Naive thymus-derived CD4-positive, alpha-beta T cell (primary cell): ENCODE data around the gene TMTC2. TPM values are rescaled to one million over a fixed set of nuclear protein-coding genes. Genes with fewer than 3 reads are reported as not detected.

Experiments used
- ATAC-seq: fragments of 150-1000 bp; cut with Tn5 transposase; 2 replicates; pipeline ENCODE4 v1.10.0; 2021; ENCODE audit warnings: mild to moderate bottlenecking, moderate library complexity
- CTCF ChIA-PET: fragments of 350-600 bp; sonication (Branson Sonifier 250); formaldehyde crosslinking; loops from one replicate; lab custom pipeline; 2021; ENCODE audit warnings: antibody characterized with exemption; lab: Charles Lee
- POLR2A ChIA-PET: fragments of 350-600 bp; sonication (Branson Sonifier 250); formaldehyde crosslinking; loops from one replicate; lab custom pipeline; 2021; ENCODE audit warnings: antibody characterized with exemption, inconsistent platforms; lab: Charles Lee
- DNase-seq, 9 donors: peaks; one replicate each; pipeline versions ENCODE4 v3.0.0 to v3.0.0-alpha.2; 2020 to 2022; ENCODE audit warnings: mixed read lengths in 1 of 9
- H3K27ac ChIP-seq: one replicate; pipeline ENCODE4 v1.7.0; 2013; ENCODE audit warnings: mild to moderate bottlenecking, low read depth, low read length, moderate library complexity
- H3K27me3 ChIP-seq, 2 donors: one replicate each; pipeline ENCODE4 v1.7.0; 2013; ENCODE audit warnings: low read length in 2 of 2, mild to moderate bottlenecking in 2 of 2, moderate library complexity in 2 of 2; ENCODE audit not compliant: control insufficient read depth in 2 of 2, insufficient read depth in 2 of 2
- H3K36me3 ChIP-seq, 3 experiments: 1 replicate in 2 of 3; 2 replicates in 1 of 3; pipeline ENCODE4 v1.7.0; 2013; ENCODE audit warnings: low read length in 3 of 3, mild to moderate bottlenecking in 3 of 3, moderate library complexity in 1 of 3; ENCODE audit not compliant: insufficient read depth in 3 of 3, control insufficient read depth in 2 of 3
- H3K4me1 ChIP-seq, 2 donors: one replicate each; pipeline ENCODE4 v1.7.0; 2013; ENCODE audit warnings: low read length in 2 of 2, mild to moderate bottlenecking in 2 of 2, moderate library complexity in 1 of 2; ENCODE audit not compliant: control insufficient read depth in 2 of 2, insufficient read depth in 2 of 2
- H3K4me3 ChIP-seq: 2 replicates; pipeline ENCODE4 v1.7.0; 2013; ENCODE audit warnings: mild to moderate bottlenecking, low read length
- H3K9me3 ChIP-seq, 3 experiments: 1 replicate in 2 of 3; 2 replicates in 1 of 3; pipeline ENCODE4 v1.7.0; 2013; ENCODE audit warnings: low read length in 3 of 3; ENCODE audit not compliant: control insufficient read depth in 2 of 3
- H3K27ac Mint-ChIP-seq, 9 donors: one replicate each; pipeline ENCODE4 v1.8.0; 2020 to 2022; ENCODE audit warnings: mixed read lengths in 9 of 9, mild to moderate bottlenecking in 8 of 9, moderate library complexity in 5 of 9, inconsistent platforms in 2 of 9
- H3K27me3 Mint-ChIP-seq, 5 donors: one replicate each; pipeline ENCODE4 v1.8.0; 2021 to 2022; ENCODE audit warnings: mixed read lengths in 5 of 5, mild to moderate bottlenecking in 1 of 5
- H3K36me3 Mint-ChIP-seq, 5 donors: one replicate each; pipeline ENCODE4 v1.8.0; 2020 to 2022; ENCODE audit warnings: mixed read lengths in 5 of 5, mild to moderate bottlenecking in 3 of 5, inconsistent platforms in 1 of 5
- H3K4me1 Mint-ChIP-seq, 7 donors: one replicate each; pipeline ENCODE4 v1.8.0; 2020 to 2022; ENCODE audit warnings: mixed read lengths in 7 of 7, mild to moderate bottlenecking in 3 of 7, inconsistent platforms in 1 of 7
- H3K4me3 Mint-ChIP-seq, 10 donors: one replicate each; pipeline ENCODE4 v1.8.0; 2020 to 2022; ENCODE audit warnings: mild to moderate bottlenecking in 10 of 10, mixed read lengths in 10 of 10, moderate library complexity in 6 of 10, inconsistent platforms in 2 of 10
- H3K9me3 Mint-ChIP-seq, 11 donors: one replicate each; pipeline ENCODE4 v1.8.0; 2020 to 2022; ENCODE audit warnings: mixed read lengths in 11 of 11, mild to moderate bottlenecking in 4 of 11, inconsistent platforms in 1 of 11, moderate library complexity in 1 of 11
- intact Hi-C, 2 donors: fragments of 100-400 bp; cut with micrococcal nuclease; formaldehyde crosslinking; loops; one replicate each; pipeline ENCODE4 v1.15.1; 2023
- polyA plus RNA-seq, 2 donors: library from polyadenylated mRNA; unstranded; fragments of 300-500 nt; fragmentation: Illumina TruSeq; gene quantifications; one replicate each; pipeline ENCODE4 v1.2.3, GENCODE V29; 2021
- total RNA-seq, 6 experiments: library from RNA in 5 of 6; stranded (reverse) in 5 of 6; gene quantifications; 1 replicate in 5 of 6; 2 replicates in 1 of 6; pipeline ENCODE4 v1.2.3 and lab custom pipeline; 2021 to 2026

TMTC2 gene
- total and polyA plus RNA-seq, 7 experiments from 2014 or later, result 3.1 to 11.1 (median 4.7) TPM; not detected in 2

- DNase-seq (no peak), ATAC-seq (no peak)
- intact Hi-C loops, result no loop called here
- H3K9me3 Mint-ChIP-seq, result peaks cover 0 to 6% (median 0%) of the 10 kb centered on the region in 11 donors
- Histone ChIP-seq H3K36me3 (no peaks in the 10 kb centered on the region), H3K4me3 (no peak overlapping the region), H3K27ac (no peak overlapping the region), H3K9me3 (no peaks in the 10 kb centered on the region), H3K4me1 (no peaks in the 10 kb centered on the region), H3K27me3 (no peaks in the 10 kb centered on the region)
- CTCF ChIA-PET, result no interaction called here
- H3K27ac Mint-ChIP-seq, result no peak overlapping the region
- no peaks in the 10 kb centered on the region for H3K4me1 Mint-ChIP-seq
- POLR2A ChIA-PET, result no interaction called here
- H3K36me3 Mint-ChIP-seq, result no peaks in the 10 kb centered on the region
- H3K27me3 Mint-ChIP-seq, result no peaks in the 10 kb centered on the region
- no peak overlapping the region for H3K4me3 Mint-ChIP-seq
Measured at GRCh38 chr12:83046019-83046418, 359.3 kb downstream of the TMTC2 start.

- H3K27ac Mint-ChIP-seq, result no peak overlapping the region
- Histone ChIP-seq H3K4me1 (no peaks in the 10 kb centered on the region), H3K27ac (no peak overlapping the region), H3K9me3 (no peaks in the 10 kb centered on the region), H3K4me3 (no peak overlapping the region), H3K27me3 (no peaks in the 10 kb centered on the region), H3K36me3 (no peaks in the 10 kb centered on the region)
- H3K4me3 Mint-ChIP-seq, result no peak overlapping the region
- H3K4me1 Mint-ChIP-seq, result no peaks in the 10 kb centered on the region
- CTCF ChIA-PET, result no interaction called here
- ATAC-seq, result no peak
- peaks cover 0 to 5% (median 0%) of the 10 kb centered on the region in 5 donors for H3K36me3 Mint-ChIP-seq
- POLR2A ChIA-PET, result no interaction called here
- H3K9me3 Mint-ChIP-seq, result peaks cover 0 to 6% (median 0%) of the 10 kb centered on the region in 11 donors
- H3K27me3 Mint-ChIP-seq, result no peaks in the 10 kb centered on the region
- intact Hi-C loops, result no loop called here
- DNase-seq, result no peak
Measured at GRCh38 chr12:83049306-83049705, 362.6 kb downstream of the TMTC2 start.

- Mint-ChIP-seq H3K9me3 (peaks cover 0 to 6% (median 0%) of the 10 kb centered on the region in 11 donors), H3K36me3 (peaks cover 0 to 6% (median 1%) of the 10 kb centered on the region in 5 donors), H3K27ac (no peak overlapping the region), H3K4me3 (no peak overlapping the region), H3K27me3 (no peaks in the 10 kb centered on the region), H3K4me1 (no peaks in the 10 kb centered on the region)
- Histone ChIP-seq H3K9me3 (no peaks in the 10 kb centered on the region), H3K27me3 (no peaks in the 10 kb centered on the region), H3K27ac (no peak overlapping the region), H3K36me3 (no peaks in the 10 kb centered on the region), H3K4me3 (no peak overlapping the region), H3K4me1 (no peaks in the 10 kb centered on the region)
- ChIA-PET CTCF (no interaction called here), POLR2A (no interaction called here)
- no peak for ATAC-seq
- DNase-seq, result no peak
- intact Hi-C loops, result no loop called here
Measured at GRCh38 chr12:83052890-83053541, 366.3 kb downstream of the TMTC2 start.

DNA sequence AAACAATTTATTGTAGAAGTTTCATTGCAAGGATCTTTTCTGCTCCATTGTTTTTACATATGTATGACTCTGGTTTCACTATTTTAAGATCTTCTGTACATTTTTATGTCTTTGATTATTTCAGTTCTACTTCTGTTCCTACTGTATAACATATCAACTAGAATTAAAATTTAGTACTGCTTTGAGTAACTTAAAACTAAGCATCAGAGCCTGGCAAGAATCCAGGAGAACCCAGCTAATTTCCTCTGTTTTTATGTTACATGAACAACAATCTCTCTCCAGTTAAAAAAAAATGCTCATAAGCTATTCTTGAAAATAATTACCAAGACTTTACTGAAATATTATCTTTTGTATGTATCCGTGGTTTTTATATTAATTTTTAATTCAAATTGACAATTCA lies 370.7 kb downstream of the TMTC2 start:
- H3K4me3 Mint-ChIP-seq, result no peak overlapping the region
- intact Hi-C loops, result no loop called here
- no peaks in the 10 kb centered on the region for H3K9me3 ChIP-seq
- H3K27me3 ChIP-seq, result no peaks in the 10 kb centered on the region
- no peaks in the 10 kb centered on the region for H3K4me1 Mint-ChIP-seq
- H3K4me3 ChIP-seq, result no peak overlapping the region
- no peaks in the 10 kb centered on the region for H3K4me1 ChIP-seq
- ATAC-seq, result no peak
- H3K9me3 Mint-ChIP-seq, result no peaks in the 10 kb centered on the region
- POLR2A ChIA-PET, result no interaction called here
- no peaks in the 10 kb centered on the region for H3K36me3 ChIP-seq
- DNase-seq, result no peak
- H3K36me3 Mint-ChIP-seq, result peaks cover 0 to 6% (median 0%) of the 10 kb centered on the region in 5 donors
- H3K27ac ChIP-seq, result no peak overlapping the region
- CTCF ChIA-PET, result no interaction called here
- no peak overlapping the region for H3K27ac Mint-ChIP-seq
- no peaks in the 10 kb centered on the region for H3K27me3 Mint-ChIP-seq

DNA sequence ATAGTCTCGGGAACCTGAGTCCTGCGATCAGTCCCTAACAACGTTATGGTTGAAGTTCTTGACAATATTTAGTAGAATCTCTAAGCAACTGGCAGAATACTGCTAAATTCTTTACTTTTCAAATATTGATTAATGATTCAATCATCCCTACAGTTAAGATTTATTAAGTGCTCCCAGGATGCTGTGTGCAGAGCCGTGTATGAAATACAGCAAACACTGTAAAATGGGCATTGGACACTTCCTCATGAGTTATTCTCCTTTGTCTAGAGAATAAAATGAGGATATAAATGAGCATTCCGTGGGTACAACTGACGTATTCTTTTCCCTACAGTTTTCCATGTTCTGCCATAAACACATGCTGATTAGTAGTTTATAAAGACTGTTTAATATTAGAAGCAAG lies 372.4 kb downstream of the TMTC2 start:
- DNase-seq, result no peak
- ChIA-PET POLR2A (no interaction called here), CTCF (no interaction called here)
- Mint-ChIP-seq H3K27me3 (no peaks in the 10 kb centered on the region), H3K4me1 (no peaks in the 10 kb centered on the region), H3K4me3 (no peak overlapping the region), H3K36me3 (peaks cover 0 to 6% (median 0%) of the 10 kb centered on the region in 5 donors), H3K9me3 (no peaks in the 10 kb centered on the region), H3K27ac (no peak overlapping the region)
- ATAC-seq, result no peak
- Histone ChIP-seq H3K27me3 (no peaks in the 10 kb centered on the region), H3K4me3 (no peak overlapping the region), H3K36me3 (no peaks in the 10 kb centered on the region), H3K4me1 (no peaks in the 10 kb centered on the region), H3K9me3 (no peaks in the 10 kb centered on the region), H3K27ac (no peak overlapping the region)
- intact Hi-C loops, result no loop called here

DNA sequence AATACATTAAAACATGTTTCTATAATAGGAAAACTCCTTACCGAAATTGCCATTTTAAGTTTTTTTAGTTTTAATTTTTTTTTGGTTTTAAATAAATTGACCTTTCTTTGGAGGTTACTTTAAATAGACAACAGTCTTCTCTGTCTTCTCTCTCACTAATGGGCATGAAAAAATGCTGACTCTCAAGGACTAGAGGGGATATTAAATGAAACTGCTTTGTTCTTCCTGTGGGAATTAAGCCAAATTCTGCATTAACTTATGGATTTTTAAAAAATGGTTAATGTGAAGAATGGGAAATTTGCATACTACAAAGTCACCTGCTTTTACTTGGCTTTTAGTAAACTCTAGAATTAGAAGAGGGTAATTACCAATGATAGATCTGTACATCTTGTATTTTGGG lies 378.9 kb downstream of the TMTC2 start:
- H3K4me1 ChIP-seq, result no peaks in the 10 kb centered on the region
- H3K27me3 ChIP-seq, result no peaks in the 10 kb centered on the region
- DNase-seq (no peak), ATAC-seq (no peak)
- no peaks in the 10 kb centered on the region for H3K9me3 ChIP-seq
- H3K4me1 Mint-ChIP-seq, result no peaks in the 10 kb centered on the region
- no peaks in the 10 kb centered on the region for H3K36me3 ChIP-seq
- no peak overlapping the region for H3K4me3 Mint-ChIP-seq
- no peaks in the 10 kb centered on the region for H3K27me3 Mint-ChIP-seq
- no peak overlapping the region for H3K27ac ChIP-seq
- POLR2A ChIA-PET, result no interaction called here
- H3K36me3 Mint-ChIP-seq, result no peaks in the 10 kb centered on the region
- H3K27ac Mint-ChIP-seq, result no peak overlapping the region
- CTCF ChIA-PET, result no interaction called here
- peaks cover 0 to 8% (median 0%) of the 10 kb centered on the region in 11 donors for H3K9me3 Mint-ChIP-seq
- H3K4me3 ChIP-seq, result no peak overlapping the region
- intact Hi-C loops, result no loop called here

- no peak overlapping the region for H3K4me3 Mint-ChIP-seq
- no peak overlapping the region for H3K27ac ChIP-seq
- CTCF ChIA-PET, result no interaction called here
- no peak for ATAC-seq
- intact Hi-C loops, result no loop called here
- no peaks in the 10 kb centered on the region for H3K9me3 ChIP-seq
- no peaks in the 10 kb centered on the region for H3K27me3 Mint-ChIP-seq
- POLR2A ChIA-PET, result no interaction called here
- no peak overlapping the region for H3K27ac Mint-ChIP-seq
- H3K9me3 Mint-ChIP-seq, result peaks cover 0 to 23% (median 7%) of the 10 kb centered on the region in 11 donors
- H3K36me3 Mint-ChIP-seq, result peaks cover 0 to 12% (median 4%) of the 10 kb centered on the region in 5 donors
- no peaks in the 10 kb centered on the region for H3K4me1 ChIP-seq
- H3K4me3 ChIP-seq, result no peak overlapping the region
- no peaks in the 10 kb centered on the region for H3K27me3 ChIP-seq
- no peaks in the 10 kb centered on the region for H3K4me1 Mint-ChIP-seq
- DNase-seq, result no peak
- H3K36me3 ChIP-seq, result no peaks in the 10 kb centered on the region
Measured at GRCh38 chr12:83067981-83068380, 381.3 kb downstream of the TMTC2 start.
